GM18526 (cell line): ENCODE results near the gene CHRNA3.

Experiments
- POLR2A ChIP-seq: IDR thresholded peaks from 3 replicates; pipeline ENCODE4 v1.6.1; 2011; ENCODE audit not compliant: insufficient read length; ENCODE audit errors: extremely low read depth

CHRNA3 gene

GRCh38 chr15:78626381-78626995, 5.7 kb upstream of the CHRNA3 start:
- TF ChIP-seq POLR2A = no peak

- no peak for TF ChIP-seq POLR2A
Measured at GRCh38 chr15:78625606-78626280, 4.9 kb upstream of the CHRNA3 start.

DNA sequence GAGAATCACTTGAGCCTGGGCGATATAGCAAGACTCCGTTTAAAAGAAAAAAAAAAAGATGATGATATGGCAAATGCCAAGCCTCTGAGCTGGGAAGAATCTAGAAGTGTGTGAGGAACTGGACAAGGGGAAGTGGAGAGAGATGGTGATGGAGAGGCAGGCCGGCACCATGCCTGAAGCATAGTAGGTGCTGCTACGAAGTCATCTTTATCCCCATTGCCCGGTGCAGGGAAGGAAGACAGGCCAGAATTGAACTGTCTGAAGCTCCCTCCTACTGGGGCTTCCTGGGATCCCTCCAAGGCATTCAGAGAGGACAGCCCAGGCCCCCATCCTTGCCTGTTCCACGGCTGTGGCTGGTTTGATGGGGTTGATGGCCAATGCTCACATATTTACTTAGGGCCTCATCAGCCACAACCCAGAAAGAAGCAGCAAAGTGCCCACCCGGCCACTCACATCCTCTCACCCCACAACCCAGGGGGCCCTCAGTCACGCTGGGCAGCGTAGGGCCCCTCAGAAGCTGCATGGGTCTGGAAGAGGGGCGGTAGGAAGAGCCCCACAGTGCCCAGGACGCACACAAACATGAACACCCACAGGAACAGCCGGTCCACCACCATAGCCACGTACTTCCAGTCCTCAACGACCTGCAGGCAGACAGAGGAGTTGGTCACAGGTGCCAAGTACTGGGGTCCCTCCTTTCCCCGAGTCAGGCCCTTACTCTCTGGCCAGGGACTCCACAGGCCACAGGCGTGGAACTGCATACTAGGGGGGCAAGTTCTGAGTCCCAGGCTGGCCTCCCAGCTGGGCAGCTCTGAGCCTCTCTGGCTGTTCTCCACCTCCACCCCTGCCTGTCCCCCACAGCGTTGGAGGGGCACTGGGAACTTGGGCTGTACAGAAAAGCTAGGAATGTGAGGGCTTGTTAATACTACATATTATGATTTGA, 4.1 kb upstream of the CHRNA3 start:
- TF ChIP-seq POLR2A = no peak

DNA sequence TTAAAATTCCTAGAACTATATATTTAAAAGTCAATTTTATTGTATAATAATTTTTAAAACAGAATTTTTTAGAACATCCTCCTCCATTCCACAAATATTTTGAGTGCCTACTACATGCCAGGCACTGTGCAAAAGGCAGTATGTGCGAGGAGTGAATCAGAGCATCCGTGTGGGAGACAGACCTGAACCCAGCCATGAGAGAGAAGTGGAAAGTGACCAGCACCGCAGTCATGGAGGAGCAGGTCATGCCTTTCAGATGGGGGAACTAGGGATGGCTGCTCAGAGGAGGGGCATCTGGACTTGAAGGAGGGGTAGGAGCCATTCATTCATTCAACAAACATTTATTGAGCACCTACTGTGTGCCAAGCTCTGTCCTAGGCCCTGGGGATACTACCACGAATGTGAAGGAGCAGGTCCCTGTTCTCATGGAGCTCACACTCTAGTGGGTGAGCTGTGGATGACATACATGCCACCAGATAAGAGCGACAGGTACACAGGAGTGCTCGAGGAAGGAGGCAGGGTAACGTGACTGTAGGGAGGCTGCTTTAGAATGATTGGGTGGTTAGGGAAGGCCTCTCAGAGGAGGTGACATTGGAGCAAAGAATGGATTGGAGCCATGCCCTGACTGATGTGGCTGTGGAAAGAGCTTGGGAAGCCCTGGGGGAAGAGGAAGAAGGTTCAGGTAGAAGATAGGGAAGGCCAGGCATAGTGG, 3.1 kb upstream of the CHRNA3 start:
- no peak for TF ChIP-seq POLR2A

GRCh38 chr15:78621810-78622402, 1.1 kb upstream of the CHRNA3 start:
- TF ChIP-seq POLR2A = no peak

DNA sequence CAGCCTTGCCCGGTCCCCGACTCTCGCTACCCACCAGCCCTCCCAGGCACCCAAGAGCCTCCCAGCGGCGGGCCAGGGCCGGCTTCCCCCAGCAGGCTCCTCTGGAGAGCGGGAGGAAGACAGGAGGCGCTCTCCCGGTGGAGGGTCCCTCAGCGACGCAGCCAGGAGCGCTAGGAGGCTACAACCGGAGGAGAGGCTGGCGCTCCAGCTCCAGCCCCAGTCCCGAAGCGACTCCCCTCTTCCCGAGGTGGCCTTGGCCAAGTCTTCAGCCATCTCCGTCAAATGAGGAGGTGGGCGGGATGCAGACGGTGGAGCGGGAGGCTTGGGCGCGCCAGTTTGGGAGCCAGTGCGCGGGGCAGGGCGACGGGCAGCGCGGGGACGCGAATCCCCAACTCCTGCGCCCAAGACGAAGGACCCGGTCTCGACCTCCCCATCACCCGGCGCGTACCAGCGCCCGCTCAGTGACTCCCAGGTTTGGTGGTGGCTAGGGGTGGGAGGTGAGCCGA, 722 bp downstream of the CHRNA3 start:
- TF ChIP-seq POLR2A = no peak

GRCh38 chr15:78619022-78619950, 1.5 kb downstream of the CHRNA3 start:
- no peak for TF ChIP-seq POLR2A

DNA sequence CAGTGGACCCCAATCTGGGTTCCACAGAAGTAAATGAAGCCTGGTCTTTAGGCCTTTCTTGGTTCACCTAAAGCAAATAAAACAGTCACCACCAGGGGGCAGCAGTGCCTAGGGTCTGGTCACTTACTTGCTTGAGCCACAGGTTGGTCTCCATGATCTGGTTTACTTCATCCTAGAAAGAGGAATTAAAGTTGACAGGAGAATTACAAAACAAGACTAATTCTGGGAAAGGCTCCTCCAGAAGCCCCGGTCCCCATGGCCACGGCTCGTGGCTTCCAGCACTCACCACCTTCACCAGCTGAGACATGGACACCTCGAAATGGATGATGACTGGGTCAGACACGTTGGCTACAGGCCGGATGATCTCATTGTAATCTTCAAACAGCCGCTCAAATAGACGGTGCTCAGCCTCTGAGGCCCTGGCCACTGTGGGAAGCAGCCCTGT, 2.3 kb downstream of the CHRNA3 start:
- no peak for TF ChIP-seq POLR2A

GRCh38 chr15:78618064-78618463, 2.7 kb downstream of the CHRNA3 start:
- TF ChIP-seq POLR2A = no peak

- TF ChIP-seq POLR2A = no peak
Measured at GRCh38 chr15:78617516-78617915, 3.3 kb downstream of the CHRNA3 start.

- no peak for TF ChIP-seq POLR2A
Measured at GRCh38 chr15:78617076-78617475, 3.7 kb downstream of the CHRNA3 start.

DNA sequence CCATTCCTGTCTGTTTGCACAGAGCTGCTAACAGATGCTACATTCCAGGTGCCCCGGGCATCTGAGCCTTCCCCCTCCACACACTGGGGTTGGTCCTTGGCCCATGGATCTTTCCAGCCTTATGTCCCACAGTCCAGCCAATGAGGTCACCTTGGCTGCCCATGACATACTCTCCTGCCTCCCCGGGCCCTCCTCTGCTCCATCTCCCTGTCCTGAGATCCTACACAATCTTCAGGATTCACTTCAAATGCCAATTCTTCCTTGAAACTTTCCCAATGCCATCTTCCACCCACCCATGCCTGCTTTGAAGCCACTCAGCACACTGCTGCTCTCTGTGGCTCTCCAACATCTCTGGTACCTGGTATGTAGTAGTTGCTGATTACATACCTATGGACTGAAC, 4.3 kb downstream of the CHRNA3 start:
- no peak for TF ChIP-seq POLR2A

DNA sequence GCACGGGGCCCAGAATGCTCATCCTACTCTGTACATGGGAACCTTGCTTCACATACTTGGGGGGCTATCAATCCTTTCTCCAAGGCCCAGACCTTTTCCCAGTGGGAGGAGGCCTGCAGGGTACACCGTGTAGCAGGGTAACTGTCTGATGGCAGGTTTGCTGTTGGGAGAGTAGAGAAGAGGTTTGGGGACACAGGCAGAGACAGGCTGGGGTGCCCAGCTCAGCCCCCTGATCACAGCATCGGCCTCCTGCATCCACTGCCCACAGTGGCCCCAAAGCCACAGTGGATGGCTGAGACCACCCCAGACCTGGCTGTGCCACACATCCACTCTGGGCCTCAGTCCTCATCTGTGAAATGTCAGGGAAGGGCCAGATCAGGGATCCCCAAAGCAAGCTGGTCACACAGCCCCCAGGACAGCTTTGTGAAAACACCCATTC, 5.6 kb downstream of the CHRNA3 start:
- TF ChIP-seq POLR2A = no peak
